CD4-positive, alpha-beta T cell treated with Interleukin-10 for 1 hour (primary cell): ENCODE data around the gene PRPF19.

ENCODE experiments used
- DNase-seq: peaks from one replicate; pipeline ENCODE4 v3.0.0-alpha.2; 2020

Gene PRPF19

GRCh38 chr11:60871378-60872061 lies 34.9 kb downstream of the PRPF19 start:
- DNase-seq: peak; percentile 13

GRCh38 chr11:60870733-60871377 lies 35.5 kb downstream of the PRPF19 start:
- DNase-seq: no peak

GRCh38 chr11:60870276-60870675 lies 36.1 kb downstream of the PRPF19 start:
- DNase-seq: peak; percentile 28

GRCh38 chr11:60869451-60869825 lies 36.9 kb downstream of the PRPF19 start:
- no peak for DNase-seq

- no peak for DNase-seq
Observed at GRCh38 chr11:60868682-60869450, 37.5 kb downstream of the PRPF19 start.

- DNase-seq: no peak
Observed at GRCh38 chr11:60867871-60868681, 38.3 kb downstream of the PRPF19 start.

- no peak for DNase-seq
Observed at GRCh38 chr11:60866911-60867870, 39.2 kb downstream of the PRPF19 start, which contains the start of gene ZP1. ZP1 (plus strand) TSS chr11:60867542; CDS start chr11:60867562, 20 bp downstream.

- DNase-seq: no peak
Observed at GRCh38 chr11:60864856-60865513, 41.4 kb downstream of the PRPF19 start.

- DNase-seq: no peak
Observed at GRCh38 chr11:60863550-60864521, 42.5 kb downstream of the PRPF19 start.

- no peak for DNase-seq
Observed at GRCh38 chr11:60862171-60862570, 44.2 kb downstream of the PRPF19 start.

GRCh38 chr11:60860943-60861342 lies 45.4 kb downstream of the PRPF19 start:
- no peak for DNase-seq

- DNase-seq: no peak
Observed at GRCh38 chr11:60859616-60860250, 46.7 kb downstream of the PRPF19 start.

GRCh38 chr11:60858731-60859464 lies 47.5 kb downstream of the PRPF19 start:
- DNase-seq: no peak

GRCh38 chr11:60858236-60858635 lies 48.1 kb downstream of the PRPF19 start:
- DNase-seq: no peak

GRCh38 chr11:60857378-60858232 lies 48.8 kb downstream of the PRPF19 start:
- no peak for DNase-seq

- DNase-seq: no peak
Observed at GRCh38 chr11:60855726-60856633, 50.4 kb downstream of the PRPF19 start, which contains the start of gene PTGDR2. PTGDR2 (minus strand) TSS chr11:60855950; CDS start chr11:60853722, 2,228 bp downstream.
